Panc1 (cell line): ENCODE results near the gene C9. TPM values are rescaled to one million over a fixed set of nuclear protein-coding genes. Genes with fewer than 3 reads are reported as not detected.

ENCODE experiments used
- ATAC-seq: fragments of 200-7000 bp; cut with Tn5 transposase; 2 replicates; pipeline ENCODE4 v1.9.1; 2020; ENCODE audit warnings: mild to moderate bottlenecking, moderate library complexity
- BruUV-seq: library from RNA; stranded (reverse); fragments of 400-500 nt; replicated peaks from 2 replicates; lab custom pipeline; 2021; lab: Mats Ljungman, UMichigan
- CTCF ChIA-PET: fragments of 300-600 bp; sonication (Branson Sonifier 250); formaldehyde crosslinking; loops from one replicate; lab custom pipeline; 2022; ENCODE audit warnings: antibody characterized with exemption; lab: Charles Lee
- POLR2A ChIA-PET: fragments of 300-600 bp; sonication (Branson Sonifier 250); formaldehyde crosslinking; loops from one replicate; lab custom pipeline; 2022; ENCODE audit warnings: antibody characterized with exemption; lab: Charles Lee
- DNase-seq: peaks from one replicate; pipeline ENCODE4 v3.0.0-alpha.2; 2010; ENCODE audit warnings: low read depth, low spot score
- H3K27ac ChIP-seq: 2 replicates; pipeline ENCODE4 v1.5.1; 2011; ENCODE audit warnings: mild to moderate bottlenecking, low read length, inconsistent platforms
- H3K27me3 ChIP-seq: fragments of 200-500 bp; sonication (Bioruptor generic); 2 replicates; pipeline ENCODE4 v1.6.0; 2014; ENCODE audit warnings: low read length, inconsistent platforms; ENCODE audit not compliant: control insufficient read depth, insufficient read depth
- H3K36me3 ChIP-seq: fragments of 200-500 bp; sonication (Bioruptor generic); 2 replicates; pipeline ENCODE4 v1.5.1; 2014; ENCODE audit warnings: inconsistent platforms, mild to moderate bottlenecking, low read length, moderate library complexity; ENCODE audit not compliant: control insufficient read depth, insufficient read depth
- H3K4me1 ChIP-seq: 2 replicates; pipeline ENCODE4 v1.5.1; 2011; ENCODE audit warnings: inconsistent platforms, mild to moderate bottlenecking, low read length, moderate library complexity; ENCODE audit not compliant: control insufficient read depth, insufficient read depth
- H3K4me3 ChIP-seq, 2 experiments: 2 replicates each; pipeline ENCODE4 v1.5.1; 2011 to 2012; ENCODE audit warnings: low read depth in 2 of 2, low read length in 2 of 2, mild to moderate bottlenecking in 2 of 2, inconsistent platforms in 1 of 2, moderate library complexity in 1 of 2
- H3K9me3 ChIP-seq: fragments of 200-500 bp; sonication (Bioruptor generic); 2 replicates; pipeline ENCODE4 v1.5.1; 2014; ENCODE audit warnings: low read depth, mild to moderate bottlenecking, inconsistent platforms, low read length, moderate library complexity; ENCODE audit not compliant: control insufficient read depth, insufficient read depth
- POLR2AphosphoS5 ChIP-seq: IDR thresholded peaks from 2 replicates; pipeline ENCODE4 v1.6.1; 2012; ENCODE audit warnings: mild to moderate bottlenecking, low read depth, low read length, moderate library complexity
- SIN3A ChIP-seq: IDR thresholded peaks from 2 replicates; pipeline ENCODE4 v1.6.1; 2012; ENCODE audit warnings: low read depth, mild to moderate bottlenecking, low read length, moderate library complexity, borderline replicate concordance; ENCODE audit not compliant: insufficient read depth
- TCF7L2 ChIP-seq: IDR thresholded peaks from 2 replicates; pipeline ENCODE4 v1.6.1; 2011; ENCODE audit warnings: mild to moderate bottlenecking, low read depth, low read length, inconsistent platforms
- in situ Hi-C: cut with HindIII; loops from 2 replicates; pipeline ENCODE4 v1.10.0; 2016; ENCODE audit warnings: low sequenced_read_pairs, low pct_unique_long_range_greater_than_20kb
- intact Hi-C: fragments of 100-400 bp; cut with micrococcal nuclease; formaldehyde crosslinking; loops from one replicate; pipeline ENCODE4 v1.10.0; 2022; ENCODE audit not compliant: unreplicated experiment
- total RNA-seq: library from RNA; stranded (reverse); gene quantifications from one replicate; pipeline ENCODE4 v1.2.1, GENCODE V29; 2021; ENCODE audit not compliant: unreplicated experiment
- TF ChIP-seq, protein P1 (sequence below), 2 experiments: IDR thresholded peaks; 2 replicates each; pipeline ENCODE4 v1.6.1; 2011 to 2012; ENCODE audit warnings: low read depth in 2 of 2, control low read depth in 1 of 2, low read length in 1 of 2, mild to moderate bottlenecking in 1 of 2, moderate library complexity in 1 of 2; ENCODE audit not compliant: insufficient read depth in 1 of 2
- TF ChIP-seq, protein P2 (sequence below): fragments of 450-650 bp; IDR thresholded peaks from 2 replicates; pipeline ENCODE4 v1.5.1; 2017; ENCODE audit warnings: mild to moderate bottlenecking

C9 gene
- total RNA-seq, 1 experiment from 2014 or later = 0.05 TPM

DNA sequence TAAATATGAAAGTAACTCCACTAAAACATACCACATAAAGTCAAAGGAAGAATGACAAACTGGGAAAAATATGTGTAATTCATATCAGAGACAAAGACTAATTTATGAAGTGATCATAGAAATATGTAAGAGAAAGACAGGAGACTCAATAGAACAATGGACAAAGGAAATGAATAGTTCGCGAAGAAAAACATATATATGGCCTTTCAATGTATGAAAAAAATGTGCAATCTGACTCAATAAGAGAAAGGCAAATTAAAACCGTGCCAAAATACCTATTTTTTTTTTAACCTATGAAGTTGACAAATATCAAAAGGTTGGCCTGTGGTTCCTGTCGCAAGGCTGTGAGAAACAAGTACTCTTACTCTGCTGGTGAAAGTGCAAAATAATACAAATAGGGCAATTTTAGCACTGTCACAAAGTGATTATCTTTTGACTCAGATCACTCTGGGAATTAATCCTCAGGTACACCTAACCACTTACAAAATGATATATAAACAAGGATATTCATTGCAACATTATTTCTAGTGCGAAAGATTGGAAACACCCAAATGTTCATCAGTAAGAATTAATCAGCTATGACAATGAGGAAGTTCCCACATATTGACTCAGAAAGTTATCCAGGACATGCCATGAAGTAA is 3.7 kb downstream of the C9 start:
- POLR2A ChIA-PET = no interaction called here
- Histone ChIP-seq H3K36me3 (no peaks in the 10 kb centered on the region), H3K4me3 (no peak overlapping the region), H3K9me3 (no peaks in the 10 kb centered on the region), H3K27ac (no peak overlapping the region), H3K27me3 (no peaks in the 10 kb centered on the region), H3K4me1 (no peaks in the 10 kb centered on the region)
- DNase-seq = no peak
- intact Hi-C loops (no loop called here), in situ Hi-C loops (no loop called here)
- CTCF ChIA-PET = no interaction called here
- TF ChIP-seq, protein P1, sequence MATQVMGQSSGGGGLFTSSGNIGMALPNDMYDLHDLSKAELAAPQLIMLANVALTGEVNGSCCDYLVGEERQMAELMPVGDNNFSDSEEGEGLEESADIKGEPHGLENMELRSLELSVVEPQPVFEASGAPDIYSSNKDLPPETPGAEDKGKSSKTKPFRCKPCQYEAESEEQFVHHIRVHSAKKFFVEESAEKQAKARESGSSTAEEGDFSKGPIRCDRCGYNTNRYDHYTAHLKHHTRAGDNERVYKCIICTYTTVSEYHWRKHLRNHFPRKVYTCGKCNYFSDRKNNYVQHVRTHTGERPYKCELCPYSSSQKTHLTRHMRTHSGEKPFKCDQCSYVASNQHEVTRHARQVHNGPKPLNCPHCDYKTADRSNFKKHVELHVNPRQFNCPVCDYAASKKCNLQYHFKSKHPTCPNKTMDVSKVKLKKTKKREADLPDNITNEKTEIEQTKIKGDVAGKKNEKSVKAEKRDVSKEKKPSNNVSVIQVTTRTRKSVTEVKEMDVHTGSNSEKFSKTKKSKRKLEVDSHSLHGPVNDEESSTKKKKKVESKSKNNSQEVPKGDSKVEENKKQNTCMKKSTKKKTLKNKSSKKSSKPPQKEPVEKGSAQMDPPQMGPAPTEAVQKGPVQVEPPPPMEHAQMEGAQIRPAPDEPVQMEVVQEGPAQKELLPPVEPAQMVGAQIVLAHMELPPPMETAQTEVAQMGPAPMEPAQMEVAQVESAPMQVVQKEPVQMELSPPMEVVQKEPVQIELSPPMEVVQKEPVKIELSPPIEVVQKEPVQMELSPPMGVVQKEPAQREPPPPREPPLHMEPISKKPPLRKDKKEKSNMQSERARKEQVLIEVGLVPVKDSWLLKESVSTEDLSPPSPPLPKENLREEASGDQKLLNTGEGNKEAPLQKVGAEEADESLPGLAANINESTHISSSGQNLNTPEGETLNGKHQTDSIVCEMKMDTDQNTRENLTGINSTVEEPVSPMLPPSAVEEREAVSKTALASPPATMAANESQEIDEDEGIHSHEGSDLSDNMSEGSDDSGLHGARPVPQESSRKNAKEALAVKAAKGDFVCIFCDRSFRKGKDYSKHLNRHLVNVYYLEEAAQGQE (IDR thresholded peaks at IDR 0.05; ENCODE audit: insufficient read depth in 1 of 2, low read depth in 2 of 2, low read length in 1 of 2) = no peak
- TF ChIP-seq SIN3A = no peak
- BruUV-seq = no TSS peak
- no peak for ATAC-seq

- Histone ChIP-seq H3K4me3 (no peak overlapping the region), H3K9me3 (no peaks in the 10 kb centered on the region), H3K27me3 (no peaks in the 10 kb centered on the region), H3K27ac (no peak overlapping the region), H3K4me1 (no peaks in the 10 kb centered on the region), H3K36me3 (no peaks in the 10 kb centered on the region)
- TF ChIP-seq, protein P1 (IDR thresholded peaks at IDR 0.05; ENCODE audit: insufficient read depth in 1 of 2, low read depth in 2 of 2, low read length in 1 of 2) = no peak
- TF ChIP-seq TCF7L2 (no peak), POLR2AphosphoS5 (no peak)
- ChIA-PET CTCF (no interaction called here), POLR2A (no interaction called here)
- no TSS peak for BruUV-seq
- intact Hi-C loops (no loop called here), in situ Hi-C loops (no loop called here)
- ATAC-seq = no peak
- no peak for DNase-seq
Observed at GRCh38 chr5:39356263-39356662, 8.0 kb downstream of the C9 start.

DNA sequence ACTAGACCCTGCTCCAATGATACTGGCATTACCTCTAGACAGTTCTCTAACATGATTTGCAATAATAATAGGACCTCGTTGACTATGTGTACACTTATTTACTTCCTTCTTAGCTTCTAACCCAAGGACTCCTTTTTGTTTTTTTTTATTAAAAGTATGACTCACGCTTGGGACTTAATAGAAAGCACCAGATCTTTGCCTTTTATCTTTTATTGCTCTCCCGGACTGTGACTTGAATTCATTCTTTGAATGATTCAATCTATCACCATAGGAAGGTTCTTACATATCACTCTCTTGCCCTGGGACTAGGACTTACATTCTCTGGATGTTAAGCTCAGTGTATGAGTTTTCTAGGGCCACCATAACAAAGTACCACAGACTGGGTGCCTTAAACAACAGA is 9.0 kb downstream of the C9 start:
- TF ChIP-seq, protein P2, sequence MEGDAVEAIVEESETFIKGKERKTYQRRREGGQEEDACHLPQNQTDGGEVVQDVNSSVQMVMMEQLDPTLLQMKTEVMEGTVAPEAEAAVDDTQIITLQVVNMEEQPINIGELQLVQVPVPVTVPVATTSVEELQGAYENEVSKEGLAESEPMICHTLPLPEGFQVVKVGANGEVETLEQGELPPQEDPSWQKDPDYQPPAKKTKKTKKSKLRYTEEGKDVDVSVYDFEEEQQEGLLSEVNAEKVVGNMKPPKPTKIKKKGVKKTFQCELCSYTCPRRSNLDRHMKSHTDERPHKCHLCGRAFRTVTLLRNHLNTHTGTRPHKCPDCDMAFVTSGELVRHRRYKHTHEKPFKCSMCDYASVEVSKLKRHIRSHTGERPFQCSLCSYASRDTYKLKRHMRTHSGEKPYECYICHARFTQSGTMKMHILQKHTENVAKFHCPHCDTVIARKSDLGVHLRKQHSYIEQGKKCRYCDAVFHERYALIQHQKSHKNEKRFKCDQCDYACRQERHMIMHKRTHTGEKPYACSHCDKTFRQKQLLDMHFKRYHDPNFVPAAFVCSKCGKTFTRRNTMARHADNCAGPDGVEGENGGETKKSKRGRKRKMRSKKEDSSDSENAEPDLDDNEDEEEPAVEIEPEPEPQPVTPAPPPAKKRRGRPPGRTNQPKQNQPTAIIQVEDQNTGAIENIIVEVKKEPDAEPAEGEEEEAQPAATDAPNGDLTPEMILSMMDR = no peak
- TF ChIP-seq SIN3A (no peak), TCF7L2 (no peak), POLR2AphosphoS5 (no peak)
- TF ChIP-seq, protein P1 (IDR thresholded peaks at IDR 0.05; ENCODE audit: insufficient read depth in 1 of 2, low read depth in 2 of 2, low read length in 1 of 2) = no peak
- intact Hi-C loops (no loop called here), in situ Hi-C loops (no loop called here)
- H3K36me3 ChIP-seq = no peaks in the 10 kb centered on the region
- no peak for DNase-seq
- H3K4me3 ChIP-seq = no peak overlapping the region
- no peaks in the 10 kb centered on the region for H3K27me3 ChIP-seq
- H3K27ac ChIP-seq = no peak overlapping the region
- ChIA-PET CTCF (no interaction called here), POLR2A (no interaction called here)
- no peak for ATAC-seq
- H3K9me3 ChIP-seq = no peaks in the 10 kb centered on the region
- BruUV-seq = no TSS peak
- H3K4me1 ChIP-seq = no peaks in the 10 kb centered on the region
